Activated naive CD8-positive, alpha-beta T cell treated with anti-CD3 and anti-CD28 coated beads for 36 hours (primary cell): Measurements from ENCODE around the gene STK32A. TPM values are rescaled to one million over a fixed set of nuclear protein-coding genes. Genes with fewer than 3 reads are reported as not detected.

Source experiments
- DNase-seq: peaks from one replicate; pipeline ENCODE4 v3.0.0; 2021
- H3K27ac Mint-ChIP-seq: one replicate; pipeline ENCODE4 v1.8.0; 2022; ENCODE audit warnings: mild to moderate bottlenecking, moderate library complexity, mixed read lengths
- H3K27me3 Mint-ChIP-seq: one replicate; pipeline ENCODE4 v1.8.0; 2022; ENCODE audit warnings: mild to moderate bottlenecking, mixed read lengths
- H3K36me3 Mint-ChIP-seq: one replicate; pipeline ENCODE4 v1.8.0; 2021; ENCODE audit warnings: mild to moderate bottlenecking, mixed read lengths
- H3K4me1 Mint-ChIP-seq: one replicate; pipeline ENCODE4 v1.8.0; 2021; ENCODE audit warnings: mixed read lengths
- H3K4me3 Mint-ChIP-seq: one replicate; pipeline ENCODE4 v1.8.0; 2022; ENCODE audit warnings: mild to moderate bottlenecking, moderate library complexity, mixed read lengths
- H3K9me3 Mint-ChIP-seq: one replicate; pipeline ENCODE4 v1.8.0; 2022; ENCODE audit warnings: mixed read lengths
- total RNA-seq, 2 experiments: library from RNA; stranded (reverse); gene quantifications; one replicate each; pipeline ENCODE4 v1.2.3, GENCODE V29; 2021

Gene STK32A
- total RNA-seq, 2 experiments from 2014 or later = not detected

DNA sequence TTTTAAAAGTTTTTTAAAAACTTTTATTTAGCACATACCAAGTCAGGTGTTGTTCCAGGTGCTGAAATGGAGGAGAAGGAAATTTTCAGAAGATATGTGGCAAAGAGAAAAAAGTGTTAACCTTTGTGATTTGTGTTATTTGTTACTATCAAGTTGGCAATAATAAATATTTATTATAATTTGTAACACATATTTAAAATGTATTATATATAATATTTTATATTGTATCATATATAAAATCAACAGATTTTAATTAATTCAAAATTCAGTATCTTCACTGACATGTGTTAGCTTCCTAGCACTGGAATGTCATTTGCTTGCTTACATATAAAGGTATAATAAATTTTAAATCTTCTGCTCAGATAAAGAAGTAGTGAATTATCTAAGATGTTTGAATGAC, 71.5 kb downstream of the STK32A start:
- Mint-ChIP-seq H3K27me3 (no peaks in the 10 kb centered on the region), H3K4me3 (no peak overlapping the region), H3K4me1 (no peaks in the 10 kb centered on the region), H3K27ac (no peak overlapping the region), H3K36me3 (no peaks in the 10 kb centered on the region), H3K9me3 (peaks cover 2% of the 10 kb centered on the region)
- no peak for DNase-seq

DNA sequence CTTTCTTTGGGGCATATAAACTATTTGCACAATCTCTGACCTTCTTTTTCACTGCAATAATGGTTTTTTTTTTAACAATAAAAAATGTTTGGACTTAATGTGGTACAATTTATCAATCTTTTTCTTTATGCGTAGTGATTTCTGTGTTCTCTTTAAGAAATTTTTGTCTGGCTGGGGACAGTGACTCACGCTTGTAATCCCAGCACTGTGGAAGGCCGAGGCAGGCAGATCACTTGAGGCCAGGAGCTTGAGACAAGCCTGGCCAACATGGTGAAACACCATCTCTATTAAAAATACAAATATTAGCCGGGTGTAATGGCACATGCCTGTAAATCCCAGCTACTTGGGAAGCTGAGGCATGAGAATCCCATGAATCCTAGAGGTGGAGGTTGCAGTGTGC, 72.3 kb downstream of the STK32A start:
- peaks cover 2% of the 10 kb centered on the region for H3K9me3 Mint-ChIP-seq
- no peak for DNase-seq
- no peaks in the 10 kb centered on the region for H3K4me1 Mint-ChIP-seq
- no peak overlapping the region for H3K4me3 Mint-ChIP-seq
- no peak overlapping the region for H3K27ac Mint-ChIP-seq
- H3K36me3 Mint-ChIP-seq = no peaks in the 10 kb centered on the region
- no peaks in the 10 kb centered on the region for H3K27me3 Mint-ChIP-seq

DNA sequence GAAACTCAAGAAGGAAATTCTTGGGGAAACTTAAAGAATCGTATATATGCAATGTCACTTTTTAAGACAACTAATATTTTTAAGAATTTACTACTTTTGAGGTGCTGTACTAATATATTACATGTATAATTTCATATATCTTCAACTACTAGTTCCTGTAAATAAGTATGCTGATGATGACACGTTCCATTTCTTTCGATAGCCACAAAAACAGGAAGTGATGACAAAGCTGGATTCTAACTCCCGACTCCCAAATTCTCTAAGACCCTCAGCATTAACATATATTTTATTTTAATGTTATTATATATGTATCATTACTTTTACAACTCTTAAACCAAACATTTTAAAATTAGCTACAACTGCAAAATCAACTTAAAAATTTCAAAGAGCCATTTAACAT, 74.8 kb downstream of the STK32A start:
- H3K27me3 Mint-ChIP-seq = no peaks in the 10 kb centered on the region
- H3K9me3 Mint-ChIP-seq = no peaks in the 10 kb centered on the region

DNA sequence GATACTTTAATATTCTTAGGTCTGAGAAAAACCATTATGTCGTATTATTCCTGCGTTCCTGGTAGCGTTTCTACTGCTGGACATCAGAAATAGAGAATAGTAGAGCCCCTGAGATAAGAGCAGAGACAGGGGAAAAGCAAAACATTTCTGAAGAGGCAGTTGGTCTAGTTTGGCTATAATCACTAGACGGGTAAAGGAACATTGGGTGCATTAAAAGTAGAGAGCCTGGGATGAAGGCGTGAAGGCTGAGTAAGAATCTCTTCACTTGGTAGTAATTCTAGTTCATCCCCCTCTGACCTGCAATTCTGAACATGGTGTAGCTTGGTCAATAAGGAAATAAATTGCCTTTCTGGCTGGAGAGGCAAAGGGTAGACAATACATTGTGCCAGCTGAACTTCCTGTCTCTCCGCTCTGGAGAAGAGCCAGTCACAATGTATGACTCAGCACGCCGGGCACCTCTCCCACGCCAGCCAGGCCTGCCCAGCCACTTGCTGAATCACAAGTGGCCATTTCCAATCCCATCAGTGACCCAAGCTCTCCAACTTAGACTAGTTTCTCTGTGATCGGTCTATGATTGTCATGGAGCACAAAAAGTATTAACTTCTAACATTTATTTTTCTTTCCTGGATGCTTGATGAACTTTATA, 75.4 kb downstream of the STK32A start:
- no peaks in the 10 kb centered on the region for H3K27me3 Mint-ChIP-seq
- no peaks in the 10 kb centered on the region for H3K36me3 Mint-ChIP-seq
- no peaks in the 10 kb centered on the region for H3K4me1 Mint-ChIP-seq
- no peak overlapping the region for H3K4me3 Mint-ChIP-seq
- H3K27ac Mint-ChIP-seq = no peak overlapping the region
- no peaks in the 10 kb centered on the region for H3K9me3 Mint-ChIP-seq
- DNase-seq = no peak

More for the DNA sequence above, 74.8 kb downstream of the STK32A start:
- no peaks in the 10 kb centered on the region for H3K4me1 Mint-ChIP-seq
- no peak for DNase-seq
- H3K36me3 Mint-ChIP-seq = no peaks in the 10 kb centered on the region
- no peak overlapping the region for H3K27ac Mint-ChIP-seq
- H3K4me3 Mint-ChIP-seq = no peak overlapping the region

DNA sequence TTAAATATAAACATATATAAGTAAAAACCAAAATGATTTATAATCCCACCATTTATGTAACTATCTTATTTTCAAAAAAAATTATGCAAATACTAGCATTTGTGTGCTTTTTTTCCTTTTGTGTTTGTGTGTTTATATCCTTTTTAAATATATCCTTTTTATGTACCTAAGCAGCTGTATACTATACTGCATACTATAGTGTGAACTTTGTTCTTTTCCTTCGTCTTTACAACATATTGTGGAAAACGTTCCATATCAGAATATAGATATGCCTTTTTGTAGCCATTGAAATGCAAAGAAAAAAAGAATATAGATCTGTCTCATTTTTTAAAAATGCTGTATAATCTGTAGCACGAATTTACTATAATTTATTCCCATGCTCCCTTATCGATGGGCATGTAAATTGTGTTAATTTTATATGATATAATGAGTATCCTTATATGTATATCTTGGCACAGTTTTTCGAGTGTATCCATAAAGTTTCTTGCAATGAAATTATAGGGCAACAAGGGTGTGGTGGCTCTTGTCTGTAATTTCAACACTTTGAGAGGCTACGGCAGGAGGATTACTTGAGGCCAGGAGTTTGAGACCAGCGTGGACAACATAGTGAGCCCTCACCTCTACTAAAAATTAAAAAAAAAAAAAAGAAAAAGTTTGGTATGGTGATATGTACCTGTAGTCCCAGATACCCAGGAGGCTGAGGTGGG, 83.3 kb downstream of the STK32A start:
- DNase-seq = no peak
- no peaks in the 10 kb centered on the region for H3K9me3 Mint-ChIP-seq
- H3K36me3 Mint-ChIP-seq = no peaks in the 10 kb centered on the region
- no peak overlapping the region for H3K4me3 Mint-ChIP-seq
- H3K4me1 Mint-ChIP-seq = no peaks in the 10 kb centered on the region
- H3K27me3 Mint-ChIP-seq = no peaks in the 10 kb centered on the region
- H3K27ac Mint-ChIP-seq = no peak overlapping the region

DNA sequence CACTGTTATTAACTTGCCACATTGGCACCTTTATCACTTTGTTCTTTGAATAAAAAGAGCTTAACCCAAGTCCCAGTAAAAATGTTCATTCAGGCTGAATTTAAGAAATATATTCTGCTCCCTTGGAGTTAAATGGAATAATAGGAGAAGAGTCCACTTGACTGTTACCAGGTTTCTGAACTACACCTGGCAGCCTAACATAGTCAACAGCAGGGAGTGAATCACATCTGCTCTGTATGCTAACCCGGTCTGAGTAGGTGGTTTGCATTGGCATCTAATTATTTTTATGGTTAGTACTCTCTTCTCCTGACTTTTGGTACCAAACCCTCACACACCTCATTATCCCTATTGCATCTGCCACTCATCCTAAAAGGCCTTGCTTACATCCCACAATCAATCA, 86.7 kb downstream of the STK32A start:
- no peak for DNase-seq
- H3K4me3 Mint-ChIP-seq = no peak overlapping the region
- H3K4me1 Mint-ChIP-seq = no peaks in the 10 kb centered on the region
- no peaks in the 10 kb centered on the region for H3K9me3 Mint-ChIP-seq
- no peak overlapping the region for H3K27ac Mint-ChIP-seq
- no peaks in the 10 kb centered on the region for H3K27me3 Mint-ChIP-seq
- H3K36me3 Mint-ChIP-seq = no peaks in the 10 kb centered on the region

DNA sequence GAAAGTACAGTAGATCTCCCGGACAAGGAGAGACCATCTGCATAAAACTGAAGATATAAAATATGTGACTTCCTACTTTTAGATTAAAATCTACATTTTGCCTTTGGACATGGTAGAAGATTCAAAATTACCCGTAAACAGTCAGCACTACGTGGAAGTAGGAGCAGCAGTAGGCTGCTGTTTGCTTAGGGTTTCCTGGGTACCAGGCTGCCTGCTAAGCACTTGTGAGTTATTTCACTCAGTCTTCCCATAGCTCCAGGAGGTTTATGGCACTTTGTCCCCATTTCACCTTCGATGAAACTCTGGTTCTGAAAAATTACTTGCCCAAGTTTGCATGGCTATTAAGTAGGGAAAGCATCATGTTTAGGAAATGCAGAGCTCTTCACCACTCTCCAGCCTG, 92.6 kb downstream of the STK32A start:
- Mint-ChIP-seq H3K27me3 (no peaks in the 10 kb centered on the region), H3K9me3 (no peaks in the 10 kb centered on the region), H3K27ac (no peak overlapping the region), H3K4me1 (no peaks in the 10 kb centered on the region), H3K4me3 (no peak overlapping the region), H3K36me3 (no peaks in the 10 kb centered on the region)
- DNase-seq = no peak

DNA sequence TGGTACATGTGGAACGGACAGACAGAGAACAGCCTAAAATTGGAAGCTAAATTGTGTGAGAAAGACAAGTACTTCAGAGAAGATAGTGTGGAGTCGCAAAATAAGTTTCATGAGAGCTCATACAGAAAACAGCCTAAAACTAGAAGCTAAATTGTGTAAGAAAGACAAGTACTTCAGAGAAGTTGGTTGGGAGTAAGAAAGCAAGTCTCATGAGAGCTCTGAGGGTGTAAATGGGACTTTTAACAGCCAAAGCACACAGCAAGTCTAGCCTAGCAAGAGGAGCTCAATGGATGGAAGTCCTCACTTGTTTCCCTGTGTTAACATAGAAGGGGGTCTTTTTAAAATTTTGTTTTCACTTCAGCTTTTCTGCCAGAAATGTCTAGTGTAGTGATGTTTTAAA, 93.1 kb downstream of the STK32A start:
- H3K9me3 Mint-ChIP-seq = no peaks in the 10 kb centered on the region
- no peak overlapping the region for H3K4me3 Mint-ChIP-seq
- no peaks in the 10 kb centered on the region for H3K4me1 Mint-ChIP-seq
- H3K27me3 Mint-ChIP-seq = no peaks in the 10 kb centered on the region
- DNase-seq = no peak
- no peak overlapping the region for H3K27ac Mint-ChIP-seq
- H3K36me3 Mint-ChIP-seq = no peaks in the 10 kb centered on the region

DNA sequence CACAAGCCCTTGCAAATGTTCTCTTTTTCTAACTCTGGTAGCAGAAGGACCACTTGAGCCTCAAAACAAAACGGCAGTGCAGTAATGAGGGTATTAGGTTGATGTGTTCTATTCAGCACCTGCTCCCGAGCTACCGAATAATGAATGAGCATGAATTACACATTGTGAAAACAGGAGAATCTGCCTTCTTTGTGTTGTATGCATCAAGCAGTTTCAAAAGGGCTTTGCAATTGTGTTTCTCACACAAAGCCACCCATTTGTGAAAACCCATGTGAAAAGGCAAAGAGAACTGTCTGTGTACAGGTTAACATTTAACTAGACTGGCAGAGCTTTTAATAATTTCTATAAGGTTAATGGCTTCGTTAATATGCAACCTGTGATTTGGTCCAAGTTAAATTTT, 97.8 kb downstream of the STK32A start:
- Mint-ChIP-seq H3K27ac (no peak overlapping the region), H3K27me3 (no peaks in the 10 kb centered on the region), H3K4me1 (no peaks in the 10 kb centered on the region), H3K9me3 (no peaks in the 10 kb centered on the region), H3K4me3 (no peak overlapping the region), H3K36me3 (no peaks in the 10 kb centered on the region)
- DNase-seq = no peak

DNA sequence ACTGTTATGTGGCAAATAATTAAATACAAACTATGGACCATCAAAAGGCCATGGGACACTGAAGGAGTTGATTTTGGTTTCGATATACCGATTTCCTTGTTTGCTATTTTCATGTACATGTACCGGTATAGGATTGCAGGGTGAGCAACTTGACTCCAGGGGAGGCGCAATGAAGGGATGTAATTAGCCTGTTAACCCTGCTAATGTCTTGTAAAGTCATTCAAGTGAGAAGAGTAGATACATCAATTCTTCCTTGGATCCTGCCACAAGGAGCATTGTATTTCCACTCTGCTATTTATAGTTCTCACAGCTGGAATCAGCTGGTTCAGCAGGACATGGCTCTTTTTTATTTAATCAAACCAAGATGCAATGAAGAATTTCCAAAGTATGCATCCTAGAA, 102.0 kb downstream of the STK32A start:
- no peaks in the 10 kb centered on the region for H3K27me3 Mint-ChIP-seq
- no peak overlapping the region for H3K27ac Mint-ChIP-seq
- H3K36me3 Mint-ChIP-seq = no peaks in the 10 kb centered on the region
- no peaks in the 10 kb centered on the region for H3K4me1 Mint-ChIP-seq
- DNase-seq = no peak
- peaks cover 4% of the 10 kb centered on the region for H3K9me3 Mint-ChIP-seq
- no peak overlapping the region for H3K4me3 Mint-ChIP-seq

DNA sequence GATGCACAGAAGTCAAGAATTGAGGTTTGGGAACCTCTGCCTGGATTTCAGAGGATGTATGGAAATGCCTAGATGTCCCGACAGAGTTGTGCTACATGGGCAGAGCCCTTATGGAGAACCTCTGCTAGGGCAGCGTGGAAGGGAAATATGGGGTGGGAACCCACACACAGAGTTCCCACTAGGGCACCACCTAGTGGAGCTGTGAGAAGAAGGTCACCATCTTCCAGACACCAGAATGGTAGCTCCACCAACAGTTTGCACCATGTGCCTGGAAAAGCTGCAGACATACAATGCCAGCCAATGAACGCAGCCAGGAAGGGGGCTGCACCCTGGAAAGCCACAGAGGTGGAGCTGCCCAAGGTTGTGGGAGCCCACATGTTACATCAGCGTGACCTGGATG, 104.5 kb downstream of the STK32A start:
- no peak overlapping the region for H3K4me3 Mint-ChIP-seq
- H3K9me3 Mint-ChIP-seq = peaks cover 4% of the 10 kb centered on the region
- H3K36me3 Mint-ChIP-seq = no peaks in the 10 kb centered on the region

DNA sequence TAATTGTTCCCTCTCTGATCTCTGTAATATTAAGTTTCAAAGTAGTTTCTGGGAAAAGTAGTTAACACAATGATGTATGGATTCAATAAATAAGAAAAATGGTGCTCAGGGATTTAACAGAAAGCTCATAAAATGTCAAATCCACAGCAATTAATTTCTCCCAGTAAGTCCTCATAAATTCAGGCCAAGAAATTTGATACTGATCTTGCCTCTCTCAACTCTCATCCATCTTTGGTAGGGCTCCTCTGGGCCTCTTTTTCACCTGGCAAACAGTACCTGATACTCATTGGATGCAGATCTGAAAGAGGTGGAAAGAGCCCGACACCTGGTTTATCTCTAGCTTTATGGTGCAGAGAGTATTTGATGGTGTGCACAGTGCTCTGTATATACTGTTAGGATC, 106.1 kb downstream of the STK32A start:
- peaks cover 4% of the 10 kb centered on the region for H3K9me3 Mint-ChIP-seq
- no peaks in the 10 kb centered on the region for H3K36me3 Mint-ChIP-seq

More for the DNA sequence above, 104.5 kb downstream of the STK32A start:
- Mint-ChIP-seq H3K27me3 (no peaks in the 10 kb centered on the region), H3K4me1 (no peaks in the 10 kb centered on the region), H3K27ac (no peak overlapping the region)
- no peak for DNase-seq

DNA sequence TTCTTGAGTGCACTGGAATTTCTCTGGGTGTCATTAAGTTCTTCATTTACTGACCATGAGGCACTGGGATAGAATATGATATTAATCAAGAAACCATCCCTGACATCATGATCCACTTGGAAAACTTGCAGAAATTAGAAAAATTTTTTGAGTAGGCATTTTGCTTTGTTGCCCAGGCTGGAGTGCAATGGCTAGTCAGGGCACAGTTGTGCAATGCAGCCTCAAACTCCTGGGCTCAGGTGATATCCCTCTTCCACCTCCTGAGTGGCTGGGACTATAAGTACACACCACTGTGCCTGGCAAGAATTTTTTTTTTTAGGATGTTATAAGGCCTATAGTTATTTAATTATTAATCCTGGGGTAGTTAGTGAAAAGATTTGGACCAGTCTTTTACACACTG, 106.5 kb downstream of the STK32A start:
- no peak overlapping the region for H3K27ac Mint-ChIP-seq
- H3K36me3 Mint-ChIP-seq = no peaks in the 10 kb centered on the region
- H3K27me3 Mint-ChIP-seq = no peaks in the 10 kb centered on the region
- no peak for DNase-seq
- peaks cover 4% of the 10 kb centered on the region for H3K9me3 Mint-ChIP-seq
- H3K4me3 Mint-ChIP-seq = no peak overlapping the region
- no peaks in the 10 kb centered on the region for H3K4me1 Mint-ChIP-seq

More for the DNA sequence above, 106.1 kb downstream of the STK32A start:
- Mint-ChIP-seq H3K27ac (no peak overlapping the region), H3K4me1 (no peaks in the 10 kb centered on the region), H3K27me3 (no peaks in the 10 kb centered on the region), H3K4me3 (no peak overlapping the region)
- DNase-seq = no peak

DNA sequence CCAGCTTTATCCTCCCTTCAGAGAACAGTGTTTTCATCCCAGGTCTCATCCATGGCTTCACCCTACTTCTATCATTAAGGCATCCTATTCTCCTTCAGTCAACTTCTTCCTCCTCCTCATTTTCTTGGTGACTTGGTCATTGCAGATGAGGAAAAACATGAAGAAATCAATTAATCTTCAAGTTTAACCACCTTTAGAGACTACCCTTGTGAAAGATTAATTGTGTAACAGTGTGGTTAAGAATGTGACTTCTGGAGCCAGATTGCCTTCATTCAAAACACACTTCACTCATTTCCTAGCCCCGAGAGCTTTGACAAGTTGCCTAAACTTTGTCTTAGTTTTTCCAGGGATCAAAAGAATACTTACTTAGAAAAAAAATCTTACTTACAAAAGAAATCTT, 110.0 kb downstream of the STK32A start:
- DNase-seq = no peak
- Mint-ChIP-seq H3K27ac (no peak overlapping the region), H3K4me3 (no peak overlapping the region), H3K27me3 (no peaks in the 10 kb centered on the region), H3K4me1 (no peaks in the 10 kb centered on the region), H3K9me3 (no peaks in the 10 kb centered on the region), H3K36me3 (no peaks in the 10 kb centered on the region)

DNA sequence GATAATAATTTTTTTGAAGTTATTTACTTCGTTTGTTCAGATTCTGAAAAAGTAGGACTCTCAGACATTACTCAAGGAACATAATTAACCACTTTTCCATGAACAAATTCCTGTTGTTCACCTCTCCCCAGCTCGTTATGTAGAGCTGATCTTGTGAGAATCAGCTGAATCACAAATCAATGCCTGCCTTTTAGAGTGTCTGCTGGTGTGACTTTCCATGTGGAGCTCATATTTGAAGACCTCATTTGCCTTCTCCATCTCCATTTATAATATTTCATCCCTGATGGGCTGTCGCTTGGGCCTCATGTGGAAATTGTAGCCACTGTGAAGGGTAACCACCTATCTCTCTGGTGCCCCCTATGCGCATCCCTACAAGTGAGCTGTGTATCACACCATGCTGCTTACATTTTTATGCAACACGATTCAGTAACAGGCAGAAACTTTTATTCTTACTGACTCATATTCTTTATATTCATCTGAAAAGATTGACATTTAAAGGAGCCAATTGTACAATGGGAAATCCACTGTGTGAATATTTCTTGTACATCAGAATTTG, 111.3 kb downstream of the STK32A start:
- Mint-ChIP-seq H3K27me3 (no peaks in the 10 kb centered on the region), H3K36me3 (no peaks in the 10 kb centered on the region)

DNA sequence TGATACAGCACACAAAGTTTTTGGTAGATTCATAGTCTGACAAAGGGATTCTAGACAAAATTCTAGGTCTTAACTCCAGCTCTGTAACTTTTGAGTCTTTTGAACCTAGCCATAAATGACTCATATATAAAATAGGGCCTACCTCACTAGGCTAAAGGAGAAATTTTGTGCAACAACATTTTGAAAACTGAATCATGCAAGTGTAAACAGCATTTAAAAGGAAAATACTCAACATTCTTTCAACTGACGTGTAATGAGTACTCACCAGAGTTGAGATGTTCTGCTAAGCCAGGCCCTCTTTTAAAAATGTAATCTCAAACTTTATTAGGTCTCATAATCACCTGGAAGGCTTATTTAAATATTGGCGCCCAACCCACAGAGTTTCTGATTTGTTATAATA, 113.2 kb downstream of the STK32A start:
- no peak for DNase-seq
- no peak overlapping the region for H3K27ac Mint-ChIP-seq
- H3K4me3 Mint-ChIP-seq = no peak overlapping the region
- peaks cover 5% of the 10 kb centered on the region for H3K27me3 Mint-ChIP-seq
- H3K9me3 Mint-ChIP-seq = no peaks in the 10 kb centered on the region
- no peaks in the 10 kb centered on the region for H3K36me3 Mint-ChIP-seq
- H3K4me1 Mint-ChIP-seq = no peaks in the 10 kb centered on the region

More for the DNA sequence above, 111.3 kb downstream of the STK32A start:
- no peak overlapping the region for H3K4me3 Mint-ChIP-seq
- no peak for DNase-seq
- H3K9me3 Mint-ChIP-seq = no peaks in the 10 kb centered on the region
- no peaks in the 10 kb centered on the region for H3K4me1 Mint-ChIP-seq
- no peak overlapping the region for H3K27ac Mint-ChIP-seq
